KMS-11 (cell line): Measurements from ENCODE around the gene HGF.

Source experiments
- H2AFZ ChIP-seq: fragments of 200-600 bp; sonication (generic); 2 replicates; pipeline ENCODE4 v1.6.1; 2016; ENCODE audit warnings: antibody characterized with exemption, mixed run types, low read depth
- H3K27ac ChIP-seq: fragments of 200-600 bp; sonication (generic); 2 replicates; pipeline ENCODE4 v1.6.1; 2016; ENCODE audit warnings: mild to moderate bottlenecking, mixed run types
- H3K27me3 ChIP-seq: fragments of 200-600 bp; sonication (generic); 2 replicates; pipeline ENCODE4 v1.6.1; 2017; ENCODE audit warnings: mild to moderate bottlenecking, low read depth, mixed run types, moderate library complexity; ENCODE audit not compliant: insufficient read depth
- H3K36me3 ChIP-seq: fragments of 200-600 bp; sonication (generic); 2 replicates; pipeline ENCODE4 v1.6.1; 2017; ENCODE audit warnings: mild to moderate bottlenecking, mixed run types; ENCODE audit not compliant: insufficient read depth
- H3K4me1 ChIP-seq: fragments of 200-600 bp; sonication (generic); 2 replicates; pipeline ENCODE4 v1.6.1; 2016; ENCODE audit warnings: mild to moderate bottlenecking, low read depth, mixed run types; ENCODE audit not compliant: poor library complexity, severe bottlenecking
- H3K4me2 ChIP-seq: fragments of 200-600 bp; sonication (generic); 2 replicates; pipeline ENCODE4 v1.7.0; 2016; ENCODE audit warnings: mild to moderate bottlenecking, mixed run types
- H3K4me3 ChIP-seq: fragments of 200-600 bp; sonication (generic); IDR thresholded peaks from 2 replicates; pipeline ENCODE4 v1.6.1; 2017; ENCODE audit warnings: low read depth, low read length, mixed read lengths; ENCODE audit not compliant: insufficient read depth
- H3K79me2 ChIP-seq: fragments of 200-600 bp; sonication (generic); 2 replicates; pipeline ENCODE4 v1.6.1; 2016; ENCODE audit warnings: low read depth, mixed run types; ENCODE audit not compliant: insufficient read depth
- H3K9ac ChIP-seq: fragments of 200-600 bp; sonication (generic); 2 replicates; pipeline ENCODE4 v1.6.1; 2016; ENCODE audit warnings: mild to moderate bottlenecking, mixed run types
- H4K20me1 ChIP-seq: fragments of 200-600 bp; sonication (generic); 2 replicates; pipeline ENCODE4 v1.6.1; 2016; ENCODE audit warnings: mild to moderate bottlenecking, mixed run types; ENCODE audit not compliant: insufficient read depth
- TF ChIP-seq, protein P1 (sequence below): fragments of 200-600 bp; sonication (generic); conservative IDR thresholded peaks from 2 replicates; pipeline ENCODE4 v1.6.1; 2017; ENCODE audit warnings: low read depth, mild to moderate bottlenecking, antibody characterized with exemption, low read length, moderate library complexity, mixed read lengths

HGF gene

DNA sequence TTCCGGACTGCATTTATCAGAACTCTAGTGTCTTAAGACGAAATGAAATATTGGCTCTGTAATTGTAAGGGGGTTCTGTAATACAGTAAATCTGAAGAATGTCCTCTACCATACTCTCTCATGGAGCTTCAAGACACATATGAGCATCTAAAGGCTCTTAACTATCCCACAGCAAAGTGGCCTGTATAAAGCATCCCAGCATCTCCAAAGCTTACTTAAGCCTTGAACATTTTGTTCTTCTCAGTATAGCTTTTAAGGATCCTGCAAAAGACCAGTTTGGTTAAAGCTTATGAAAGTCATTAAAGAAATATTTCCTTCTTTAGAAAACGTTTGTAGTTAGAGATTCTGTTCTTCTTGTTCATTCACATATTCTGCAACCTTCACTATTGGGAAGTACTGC lies 75.1 kb downstream of the HGF start:
- Histone ChIP-seq H3K27ac (no peak overlapping the region), H3K4me2 (no peak overlapping the region), H3K9ac (no peak overlapping the region), H3K27me3 (no peaks in the 10 kb centered on the region), H3K4me3 (no peak overlapping the region), H3K79me2 (no peaks in the 10 kb centered on the region), H3K36me3 (no peaks in the 10 kb centered on the region), H4K20me1 (no peaks in the 10 kb centered on the region), H2AFZ (no peak overlapping the region), H3K4me1 (peaks cover 59% of the 10 kb centered on the region)
- TF ChIP-seq, protein P1, sequence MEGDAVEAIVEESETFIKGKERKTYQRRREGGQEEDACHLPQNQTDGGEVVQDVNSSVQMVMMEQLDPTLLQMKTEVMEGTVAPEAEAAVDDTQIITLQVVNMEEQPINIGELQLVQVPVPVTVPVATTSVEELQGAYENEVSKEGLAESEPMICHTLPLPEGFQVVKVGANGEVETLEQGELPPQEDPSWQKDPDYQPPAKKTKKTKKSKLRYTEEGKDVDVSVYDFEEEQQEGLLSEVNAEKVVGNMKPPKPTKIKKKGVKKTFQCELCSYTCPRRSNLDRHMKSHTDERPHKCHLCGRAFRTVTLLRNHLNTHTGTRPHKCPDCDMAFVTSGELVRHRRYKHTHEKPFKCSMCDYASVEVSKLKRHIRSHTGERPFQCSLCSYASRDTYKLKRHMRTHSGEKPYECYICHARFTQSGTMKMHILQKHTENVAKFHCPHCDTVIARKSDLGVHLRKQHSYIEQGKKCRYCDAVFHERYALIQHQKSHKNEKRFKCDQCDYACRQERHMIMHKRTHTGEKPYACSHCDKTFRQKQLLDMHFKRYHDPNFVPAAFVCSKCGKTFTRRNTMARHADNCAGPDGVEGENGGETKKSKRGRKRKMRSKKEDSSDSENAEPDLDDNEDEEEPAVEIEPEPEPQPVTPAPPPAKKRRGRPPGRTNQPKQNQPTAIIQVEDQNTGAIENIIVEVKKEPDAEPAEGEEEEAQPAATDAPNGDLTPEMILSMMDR = no peak

DNA sequence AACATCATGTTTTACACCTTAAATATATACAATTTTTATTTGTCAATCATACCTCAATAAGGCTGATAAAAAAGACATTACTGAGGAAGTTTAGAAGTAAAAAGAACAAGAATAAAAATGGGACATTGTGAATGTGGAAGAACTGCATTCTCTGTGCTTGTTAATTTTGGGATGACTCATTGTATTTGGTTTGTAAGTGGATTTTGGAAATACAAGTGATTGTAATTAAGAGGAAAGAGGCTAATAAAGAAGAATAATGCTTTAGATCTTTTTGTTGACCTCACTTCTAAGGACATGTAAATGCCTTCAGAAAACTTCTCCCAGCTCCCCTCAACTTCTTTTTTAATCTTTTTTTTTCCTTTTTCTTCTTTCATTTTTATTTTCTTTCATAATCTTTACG lies 76.0 kb downstream of the HGF start:
- no peaks in the 10 kb centered on the region for H3K27me3 ChIP-seq
- no peak overlapping the region for H3K9ac ChIP-seq
- no peak overlapping the region for H2AFZ ChIP-seq
- no peak overlapping the region for H3K4me3 ChIP-seq
- no peaks in the 10 kb centered on the region for H4K20me1 ChIP-seq
- TF ChIP-seq, protein P1 = no peak
- H3K36me3 ChIP-seq = no peaks in the 10 kb centered on the region
- H3K4me1 ChIP-seq = peaks cover 59% of the 10 kb centered on the region
- H3K4me2 ChIP-seq = peak overlapping the region; percentile 10; the same call in 1 of the 2 replicates
- no peak overlapping the region for H3K27ac ChIP-seq
- no peaks in the 10 kb centered on the region for H3K79me2 ChIP-seq

DNA sequence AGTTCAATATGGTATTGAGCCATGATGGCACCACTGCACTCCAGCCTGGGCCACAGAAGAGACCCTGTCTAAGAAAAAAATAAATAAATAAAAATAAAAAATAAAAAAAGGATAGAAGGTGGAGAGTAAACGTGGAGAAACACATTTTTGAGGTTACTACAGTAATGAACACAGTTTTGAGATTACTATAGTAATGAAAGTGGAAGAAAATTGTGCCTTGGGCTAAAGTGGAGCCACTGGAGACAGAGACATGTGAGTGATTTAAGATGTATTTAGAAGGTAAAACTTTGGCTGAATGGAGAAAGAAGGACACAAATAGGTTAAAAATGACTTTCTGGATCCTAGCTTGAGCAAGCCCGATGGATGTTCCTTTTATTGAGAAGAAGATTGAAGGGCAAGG lies 76.8 kb downstream of the HGF start:
- Histone ChIP-seq H3K79me2 (no peaks in the 10 kb centered on the region), H4K20me1 (no peaks in the 10 kb centered on the region), H3K36me3 (no peaks in the 10 kb centered on the region), H3K9ac (no peak overlapping the region), H3K4me3 (no peak overlapping the region), H2AFZ (peak overlapping the region; percentile 20; the same call in 1 of the 2 replicates), H3K27me3 (no peaks in the 10 kb centered on the region), H3K4me1 (peaks cover 67% of the 10 kb centered on the region), H3K27ac (no peak overlapping the region), H3K4me2 (peak overlapping the region; percentile 10; the same call in 1 of the 2 replicates)
- TF ChIP-seq, protein P1 = no peak

DNA sequence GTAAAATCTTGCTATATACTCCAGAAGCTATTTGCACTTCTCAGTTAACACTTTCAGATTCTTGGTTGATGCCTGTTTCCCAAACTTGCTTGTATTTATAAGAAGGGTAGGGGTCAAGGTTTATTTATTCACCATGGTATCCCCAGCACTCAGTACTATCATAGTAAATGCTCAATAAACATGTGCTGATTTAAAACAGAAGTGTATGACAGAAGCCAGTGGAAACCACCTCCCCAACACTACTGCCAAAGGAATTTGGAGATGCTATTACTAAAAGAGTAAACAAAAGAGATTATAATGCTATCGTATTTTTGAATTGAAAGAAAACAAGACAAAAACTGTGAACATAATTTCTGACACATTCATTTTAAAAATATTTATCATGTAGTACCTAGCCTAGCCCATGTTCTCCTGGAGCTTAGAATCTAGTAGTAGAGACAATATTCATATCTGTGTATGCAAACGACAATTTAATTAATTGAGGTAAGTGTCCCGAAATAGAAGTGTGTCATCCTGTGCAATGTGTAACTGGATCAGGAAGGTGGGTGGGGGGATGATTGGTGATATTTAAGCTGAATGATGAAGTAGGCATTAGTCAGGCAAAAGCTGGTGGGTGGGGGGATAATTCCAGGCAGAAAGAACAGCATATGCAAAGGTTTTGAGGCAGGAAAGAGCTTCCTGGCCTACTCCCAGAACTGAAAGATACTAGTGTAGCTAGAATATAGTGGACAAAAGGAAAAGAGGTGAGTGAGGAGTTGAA lies 77.5 kb downstream of the HGF start:
- H2AFZ ChIP-seq = no peak overlapping the region
- H3K4me1 ChIP-seq = peaks cover 75% of the 10 kb centered on the region
- TF ChIP-seq, protein P1 = no peak
- H3K4me3 ChIP-seq = no peak overlapping the region
- peak overlapping the region; percentile 46; the same call in 1 of the 2 replicates for H3K27ac ChIP-seq
- H3K79me2 ChIP-seq = no peaks in the 10 kb centered on the region
- no peaks in the 10 kb centered on the region for H4K20me1 ChIP-seq
- H3K4me2 ChIP-seq = peak overlapping the region; percentile 23; the same call in 1 of the 2 replicates
- H3K9ac ChIP-seq = no peak overlapping the region
- H3K36me3 ChIP-seq = no peaks in the 10 kb centered on the region
- no peaks in the 10 kb centered on the region for H3K27me3 ChIP-seq
